Aorta (tissue), 5 donors: ENCODE results near the gene TMEM52B. TPM values are rescaled to one million over a fixed set of nuclear protein-coding genes. Genes with fewer than 3 reads are reported as not detected.
"Not testable (repeated sequence)": the region's sequence is repeated elsewhere in the genome, so short reads cannot be mapped to it uniquely, and the experiment has no call there.

Source experiments
- ATAC-seq: fragments of 200-7000 bp; cut with Tn5 transposase; one replicate; pipeline ENCODE4 v1.9.1; 2022; ENCODE audit warnings: moderate library complexity; ENCODE audit not compliant: low FRiP score
- DNase-seq, 2 donors: peaks; one replicate each; pipeline ENCODE4 v3.0.0-alpha.2; 2020
- H3K27ac ChIP-seq, 2 donors: one replicate each; pipeline ENCODE4 v1.5.1; 2013; ENCODE audit warnings: low read length in 2 of 2, mild to moderate bottlenecking in 2 of 2, moderate library complexity in 2 of 2, control low read depth in 1 of 2, inconsistent platforms in 1 of 2, low read depth in 1 of 2
- H3K27me3 ChIP-seq, 2 donors: one replicate each; pipeline ENCODE4 v1.6.1; 2013; ENCODE audit warnings: control low read depth in 1 of 2, low read length in 1 of 2, mild to moderate bottlenecking in 1 of 2, moderate library complexity in 1 of 2; ENCODE audit not compliant: insufficient read depth in 2 of 2, control insufficient read depth in 1 of 2
- H3K36me3 ChIP-seq, 2 donors: one replicate each; pipeline ENCODE4 v1.6.1; 2013; ENCODE audit warnings: control low read depth in 1 of 2, low read length in 1 of 2, mild to moderate bottlenecking in 1 of 2; ENCODE audit not compliant: insufficient read depth in 2 of 2, control insufficient read depth in 1 of 2
- H3K4me1 ChIP-seq, 2 donors: one replicate each; pipeline ENCODE4 v1.6.1; 2013; ENCODE audit warnings: low read length in 2 of 2, control low read depth in 1 of 2, mild to moderate bottlenecking in 1 of 2, moderate library complexity in 1 of 2; ENCODE audit not compliant: insufficient read depth in 2 of 2, control insufficient read depth in 1 of 2
- H3K4me3 ChIP-seq, 2 donors: one replicate each; pipeline ENCODE4 v1.5.1; 2013; ENCODE audit warnings: low read length in 2 of 2, control low read depth in 1 of 2, mild to moderate bottlenecking in 1 of 2
- H3K9me3 ChIP-seq: one replicate; pipeline ENCODE4 v1.6.1; 2013; ENCODE audit warnings: mild to moderate bottlenecking, low read length; ENCODE audit not compliant: control insufficient read depth
- WGBS, 2 donors: extraction: QIAGEN DNeasy Blood & Tissue Kit; methylation state at CpG; one replicate each; pipeline ENCODE4 v1.1.7; 2013; 5-methylcytosine and 5-hydroxymethylcytosine counted together
- intact Hi-C, 2 donors: fragments of 100-400 bp; cut with DNase I; formaldehyde crosslinking; loops; one replicate each; pipeline versions ENCODE4 v1.14.2 to v1.15.0; 2022
- polyA plus RNA-seq, 2 donors: library from polyadenylated mRNA; stranded (reverse); fragments of 200-250 nt; gene quantifications; one replicate each; pipeline ENCODE4 v1.2.3, GENCODE V29; 2013
- total RNA-seq, 2 donors: library from RNA; stranded (reverse); fragmentation: NEBNext Ultra II Directional; extraction: Animal tissue kit (Norgen Biotek cat#: 25700); gene quantifications; one replicate each; pipeline ENCODE4 v1.2.1, GENCODE V29; 2021
- donor health status: healthy with polysubstance abuse.
- donor health status: Bipolar disorder and iron deficiency.
- donor health status: DM: no; HTN: no; CAD: no.
- donor health status: DM: no; HTN: no; CAD: no.
- donor health status: DM: yes; HTN: yes; CAD: no.

The TMEM52B gene
- total and polyA plus RNA-seq, 4 donors = 0.05 to 0.63 (median 0.20) TPM

- Histone ChIP-seq H3K36me3 (no peaks in the 10 kb centered on the region), H3K27me3 (no peaks in the 10 kb centered on the region), H3K4me1 (no peaks in the 10 kb centered on the region), H3K9me3 (no peaks in the 10 kb centered on the region), H3K27ac (no peak overlapping the region), H3K4me3 (no peak overlapping the region)
- ATAC-seq = no peak
- intact Hi-C loops = no loop called here
- no peak for DNase-seq
- 60 to 73% methylated on average over 5 of the region's 5 CpGs for WGBS, 2 donors
These were observed 947 bp downstream of the TMEM52B start for GRCh38 chr12:10179776-10180181.

- no peak for DNase-seq
- WGBS, 2 donors = 41 to 45% methylated on average over 5 of the region's 5 CpGs
- Histone ChIP-seq H3K36me3 (no peaks in the 10 kb centered on the region), H3K4me3 (no peak overlapping the region), H3K27ac (no peak overlapping the region), H3K27me3 (no peaks in the 10 kb centered on the region), H3K9me3 (no peaks in the 10 kb centered on the region), H3K4me1 (no peaks in the 10 kb centered on the region)
- intact Hi-C loops = no loop called here
- ATAC-seq = no peak
These were observed 3.7 kb downstream of the TMEM52B start for GRCh38 chr12:10182354-10183049.

GRCh38 chr12:10184261-10184843 lies 5.5 kb downstream of the TMEM52B start:
- ATAC-seq (no peak), DNase-seq (no peak)
- Histone ChIP-seq H3K9me3 (no peaks in the 10 kb centered on the region), H3K27ac (no peak overlapping the region), H3K27me3 (no peaks in the 10 kb centered on the region), H3K36me3 (no peaks in the 10 kb centered on the region), H3K4me1 (no peaks in the 10 kb centered on the region), H3K4me3 (no peak overlapping the region)
- WGBS, 2 donors = 72 to 73% methylated on average over 7 of the region's 7 CpGs
- intact Hi-C loops = no loop called here

- Histone ChIP-seq H3K9me3 (no peaks in the 10 kb centered on the region), H3K27me3 (no peaks in the 10 kb centered on the region), H3K4me1 (no peaks in the 10 kb centered on the region), H3K4me3 (no peak overlapping the region), H3K36me3 (no peaks in the 10 kb centered on the region), H3K27ac (no peak overlapping the region)
- intact Hi-C loops = loop anchor here in 1 of 2 donors (5.0 kb wide), 1 partner anchor 34 kb away; no protein-coding TSS in a partner anchor
- ATAC-seq (peak; percentile 34), DNase-seq (peak in 1 of 2 donors; percentile 87)
- WGBS, 2 donors = 61 to 63% methylated on average over 11 of the region's 11 CpGs
These were observed 7.5 kb downstream of the TMEM52B start for GRCh38 chr12:10186299-10186698.

GRCh38 chr12:10186958-10187357 lies 8.1 kb downstream of the TMEM52B start:
- H3K27me3 ChIP-seq, H3K4me1 ChIP-seq, H3K9me3 ChIP-seq, DNase-seq, H3K4me3 ChIP-seq, H3K36me3 ChIP-seq, ATAC-seq, H3K27ac ChIP-seq: not testable (repeated sequence)
- intact Hi-C loops = loop anchor here in 1 of 2 donors (5.0 kb wide), 1 partner anchor 35 kb away; no protein-coding TSS in a partner anchor
- 81 to 83% methylated on average over 6 of the region's 6 CpGs for WGBS, 2 donors

GRCh38 chr12:10189653-10190052 lies 10.8 kb downstream of the TMEM52B start:
- Histone ChIP-seq H3K9me3 (no peaks in the 10 kb centered on the region), H3K4me1 (no peaks in the 10 kb centered on the region), H3K27me3 (no peaks in the 10 kb centered on the region), H3K27ac (no peak overlapping the region), H3K36me3 (no peaks in the 10 kb centered on the region), H3K4me3 (no peak overlapping the region)
- ATAC-seq (no peak), DNase-seq (no peak)
- intact Hi-C loops = loop anchor here (2.0 to 5.0 kb wide), 2 partner anchors 37 kb away; no protein-coding TSS in a partner anchor
- WGBS, 2 donors = 45 to 48% methylated on average over 5 of the region's 5 CpGs

- Histone ChIP-seq H3K27me3 (no peaks in the 10 kb centered on the region), H3K9me3 (no peaks in the 10 kb centered on the region), H3K4me3 (no peak overlapping the region), H3K36me3 (no peaks in the 10 kb centered on the region), H3K4me1 (no peaks in the 10 kb centered on the region), H3K27ac (no peak overlapping the region)
- ATAC-seq = peak; percentile 92
- intact Hi-C loops = loop anchor here in 1 of 2 donors (2.0 kb wide), 1 partner anchor 38 kb away; no protein-coding TSS in a partner anchor
- DNase-seq = peak in 1 of 2 donors; percentile 69
- WGBS, 2 donors = 40 to 41% methylated on average over 13 of the region's 13 CpGs
These were observed 11.9 kb downstream of the TMEM52B start for GRCh38 chr12:10190558-10191388.

GRCh38 chr12:10191865-10192264 lies 13.0 kb downstream of the TMEM52B start:
- H3K36me3 ChIP-seq = no peaks in the 10 kb centered on the region
- H3K4me3 ChIP-seq = no peak overlapping the region
- WGBS, 2 donors = 36 to 37% methylated on average over 2 of the region's 2 CpGs
- no peaks in the 10 kb centered on the region for H3K9me3 ChIP-seq
- no peak for ATAC-seq
- H3K4me1 ChIP-seq = no peaks in the 10 kb centered on the region
- intact Hi-C loops = loop anchor here in 1 of 2 donors (2.0 kb wide), 1 partner anchor 39 kb away; no protein-coding TSS in a partner anchor
- H3K27ac ChIP-seq = no peak overlapping the region
- no peak for DNase-seq
- H3K27me3 ChIP-seq = no peaks in the 10 kb centered on the region
